H9 (cell line): Measurements from ENCODE around the gene GMCL1. TPM values are rescaled to one million over a fixed set of nuclear protein-coding genes. Genes with fewer than 3 reads are reported as not detected.

Experiments
- DNase-seq: peaks from one replicate; pipeline ENCODE4 v3.0.0-alpha.2; 2017
- H2AFZ ChIP-seq: one replicate; pipeline ENCODE4 v1.6.1; 2013; ENCODE audit warnings: mild to moderate bottlenecking, low read length, control low read depth, moderate library complexity
- H2AK5ac ChIP-seq: 2 replicates; pipeline ENCODE4 v1.6.1; 2013; ENCODE audit warnings: low read length, control low read depth, mixed read lengths; ENCODE audit not compliant: insufficient read length
- H2BK120ac ChIP-seq: one replicate; pipeline ENCODE4 v1.6.1; 2013; ENCODE audit warnings: low read depth, mild to moderate bottlenecking, low read length, control low read depth, inconsistent platforms; ENCODE audit not compliant: poor library complexity, severe bottlenecking
- H2BK12ac ChIP-seq: 2 replicates; pipeline ENCODE4 v1.6.1; 2013; ENCODE audit warnings: low read length, control low read depth, mixed read lengths, low read depth; ENCODE audit not compliant: insufficient read length
- H2BK15ac ChIP-seq: 2 replicates; pipeline ENCODE4 v1.6.1; 2013; ENCODE audit warnings: low read depth, low read length, control low read depth
- H2BK20ac ChIP-seq: one replicate; pipeline ENCODE4 v1.6.1; 2013; ENCODE audit warnings: low read depth, mild to moderate bottlenecking, low read length, control low read depth, inconsistent platforms; ENCODE audit not compliant: poor library complexity, severe bottlenecking
- H2BK5ac ChIP-seq: 2 replicates; pipeline ENCODE4 v1.6.1; 2013; ENCODE audit warnings: low read length, control low read depth, mixed read lengths; ENCODE audit not compliant: insufficient read length
- H3K14ac ChIP-seq: 2 replicates; pipeline ENCODE4 v1.6.1; 2013; ENCODE audit warnings: low read length, control low read depth; ENCODE audit not compliant: insufficient read depth
- H3K18ac ChIP-seq: 2 replicates; pipeline ENCODE4 v1.6.1; 2013; ENCODE audit warnings: low read depth, mild to moderate bottlenecking, mixed read lengths, low read length, control low read depth; ENCODE audit not compliant: insufficient read length
- H3K23ac ChIP-seq: 2 replicates; pipeline ENCODE4 v1.6.1; 2013; ENCODE audit warnings: low read length, control low read depth, mixed read lengths, low read depth; ENCODE audit not compliant: insufficient read length
- H3K23me2 ChIP-seq: 2 replicates; pipeline ENCODE4 v1.6.1; 2013; ENCODE audit warnings: low read depth, mild to moderate bottlenecking, mixed read lengths, low read length, control low read depth; ENCODE audit not compliant: insufficient read length, poor library complexity, severe bottlenecking
- H3K27ac ChIP-seq: 2 replicates; pipeline ENCODE4 v1.5.1; 2013; ENCODE audit warnings: low read length, control low read depth, mixed read lengths, low read depth; ENCODE audit not compliant: insufficient read length
- H3K27me3 ChIP-seq: 2 replicates; pipeline ENCODE4 v1.6.1; 2013; ENCODE audit warnings: low read length, control low read depth, inconsistent platforms; ENCODE audit not compliant: insufficient read depth
- H3K4ac ChIP-seq: 2 replicates; pipeline ENCODE4 v1.6.1; 2013; ENCODE audit warnings: low read depth, mild to moderate bottlenecking, control low read depth, inconsistent platforms, low read length, moderate library complexity
- H3K4me1 ChIP-seq: 2 replicates; pipeline ENCODE4 v1.6.1; 2013; ENCODE audit warnings: low read length, control low read depth, inconsistent platforms; ENCODE audit not compliant: insufficient read depth
- H3K4me2 ChIP-seq: 2 replicates; pipeline ENCODE4 v1.6.1; 2013; ENCODE audit warnings: low read length, control low read depth, mixed read lengths; ENCODE audit not compliant: insufficient read length, insufficient read depth
- H3K56ac ChIP-seq: 2 replicates; pipeline ENCODE4 v1.6.1; 2013; ENCODE audit warnings: low read depth, mild to moderate bottlenecking, mixed read lengths, low read length, control low read depth; ENCODE audit not compliant: insufficient read length
- H3K79me1 ChIP-seq: 2 replicates; pipeline ENCODE4 v1.6.1; 2013; ENCODE audit warnings: low read depth, mild to moderate bottlenecking, moderate library complexity, low read length, control low read depth, inconsistent platforms; ENCODE audit not compliant: insufficient read depth, poor library complexity, severe bottlenecking
- H3K79me2 ChIP-seq: 2 replicates; pipeline ENCODE4 v1.6.1; 2013; ENCODE audit warnings: low read length, control low read depth, inconsistent platforms; ENCODE audit not compliant: insufficient read depth
- H3K9ac ChIP-seq: 2 replicates; pipeline ENCODE4 v1.6.1; 2013; ENCODE audit warnings: low read length, control low read depth, mixed read lengths; ENCODE audit not compliant: insufficient read length; ENCODE audit errors: extremely low read depth
- H3K9me3 ChIP-seq: one replicate; pipeline ENCODE4 v1.6.1; 2013; ENCODE audit warnings: low read depth, low read length, inconsistent platforms; ENCODE audit not compliant: control insufficient read depth
- H3T11ph ChIP-seq: one replicate; pipeline ENCODE4 v1.6.1; 2013; ENCODE audit warnings: mild to moderate bottlenecking, low read length, control low read depth, inconsistent platforms
- H4K20me1 ChIP-seq: one replicate; pipeline ENCODE4 v1.6.1; 2013; ENCODE audit not compliant: control insufficient read depth, insufficient read length, insufficient read depth
- H4K5ac ChIP-seq: 2 replicates; pipeline ENCODE4 v1.6.1; 2013; ENCODE audit warnings: low read depth, mild to moderate bottlenecking, mixed read lengths, low read length, control low read depth; ENCODE audit not compliant: insufficient read length
- H4K8ac ChIP-seq: replicated peaks from 2 replicates; pipeline ENCODE4 v1.6.1; 2013; ENCODE audit warnings: low read length, control low read depth, mixed read lengths, low read depth; ENCODE audit not compliant: insufficient read length
- H4K91ac ChIP-seq: 2 replicates; pipeline ENCODE4 v1.6.1; 2013; ENCODE audit warnings: low read depth, mild to moderate bottlenecking, moderate library complexity, mixed read lengths, low read length, control low read depth; ENCODE audit not compliant: insufficient read length
- H3K27ac Mint-ChIP-seq, 3 experiments: 2 replicates in 2 of 3; 3 replicates in 1 of 3; pipeline ENCODE4 v1.8.0; 2020 to 2021; ENCODE audit warnings: mixed read lengths in 3 of 3, mild to moderate bottlenecking in 1 of 3, moderate library complexity in 1 of 3
- H3K27me3 Mint-ChIP-seq: 2 replicates; pipeline ENCODE4 v1.8.0; 2021; ENCODE audit warnings: low read depth, mild to moderate bottlenecking, moderate library complexity, mixed read lengths
- H3K36me3 Mint-ChIP-seq, 3 experiments: 2 replicates in 2 of 3; 3 replicates in 1 of 3; pipeline ENCODE4 v1.8.0; 2020 to 2021; ENCODE audit warnings: low read depth in 3 of 3, mixed read lengths in 3 of 3; ENCODE audit not compliant: insufficient read depth in 1 of 3
- H3K4me1 Mint-ChIP-seq, 2 experiments: 2 replicates each; pipeline ENCODE4 v1.8.0; 2020; ENCODE audit warnings: mixed read lengths in 2 of 2
- H3K4me3 Mint-ChIP-seq, 2 experiments: 2 replicates in 1 of 2; 3 replicates in 1 of 2; pipeline ENCODE4 v1.8.0; 2020 to 2021; ENCODE audit warnings: mild to moderate bottlenecking in 2 of 2, mixed read lengths in 2 of 2, moderate library complexity in 1 of 2
- H3K9me3 Mint-ChIP-seq, 2 experiments: 2 replicates in 1 of 2; 3 replicates in 1 of 2; pipeline ENCODE4 v1.8.0; 2020; ENCODE audit warnings: mild to moderate bottlenecking in 2 of 2, mixed read lengths in 2 of 2, moderate library complexity in 1 of 2
- CTCF ChIP-seq: fragments of 200-600 bp; sonication (generic); conservative IDR thresholded peaks from 3 replicates; pipeline ENCODE4 v1.8.0; 2021; ENCODE audit warnings: antibody characterized with exemption, mild to moderate bottlenecking
- WGBS: extraction: QIAGEN DNeasy Blood & Tissue Kit; methylation state at CpG from one replicate; pipeline ENCODE4 v1.1.7; 2013; ENCODE audit warnings: missing lambda C conversion rate, low lambda C conversion rate, mixed read lengths; ENCODE audit not compliant: insufficient read length; ENCODE audit errors: extremely low coverage; 5-methylcytosine and 5-hydroxymethylcytosine counted together
- total RNA-seq: library from RNA; stranded (reverse); gene quantifications from 2 replicates; pipeline ENCODE4 v1.2.1, GENCODE V29; 2021

Gene GMCL1
- total RNA-seq, 1 experiment from 2014 or later = 18.6 TPM

GRCh38 chr2:69848186-69848790, 18.8 kb downstream of the GMCL1 start:
- Histone ChIP-seq H3K79me1 (no peaks in the 10 kb centered on the region), H3K4me2 (no peak overlapping the region), H3K79me2 (no peaks in the 10 kb centered on the region), H3T11ph (no peak overlapping the region), H4K8ac (no peak overlapping the region), H3K14ac (no peak overlapping the region), H3K9me3 (no peaks in the 10 kb centered on the region), H4K20me1 (no peaks in the 10 kb centered on the region), H4K5ac (no peak overlapping the region), H2BK15ac (no peak overlapping the region), H4K91ac (no peak overlapping the region), H2BK5ac (no peak overlapping the region), H3K27ac (no peak overlapping the region), H2AK5ac (no peak overlapping the region), H3K23me2 (no peaks in the 10 kb centered on the region), H2AFZ (no peak overlapping the region), H2BK12ac (no peak overlapping the region), H3K27me3 (no peaks in the 10 kb centered on the region), H2BK20ac (no peak overlapping the region), H3K23ac (no peak overlapping the region), H3K4ac (no peak overlapping the region), H2BK120ac (no peak overlapping the region), H3K18ac (no peak overlapping the region), H3K9ac (no peak overlapping the region), H3K56ac (no peak overlapping the region), H3K4me1 (no peaks in the 10 kb centered on the region)
- H3K4me3 Mint-ChIP-seq = no peak overlapping the region
- no peaks in the 10 kb centered on the region for H3K27me3 Mint-ChIP-seq
- H3K4me1 Mint-ChIP-seq = no peaks in the 10 kb centered on the region
- no peak for DNase-seq
- peaks cover 3 to 60% (median 43%) of the 10 kb centered on the region in 3 experiments; a peak in 5 of 7 replicates for H3K36me3 Mint-ChIP-seq
- WGBS = no CpG with 5 or more reads among the region's 7 CpGs
- no peak for TF ChIP-seq CTCF
- H3K27ac Mint-ChIP-seq = peak overlapping the region in 2 of 3 experiments; percentile 61 to 69; a peak in 3 of 7 replicates
- no peaks in the 10 kb centered on the region for H3K9me3 Mint-ChIP-seq
